Effector CD4-positive, alpha-beta T cell (primary cell): ENCODE data around the gene AGBL5.

Source experiments
- DNase-seq: peaks from one replicate; pipeline ENCODE4 v3.0.0-alpha.2; 2020
- total RNA-seq: gene quantifications from one replicate; lab custom pipeline; 2026; lab: John Stamatoyannopoulos, UW

The AGBL5 gene
- 9.9 reads per million, percentile 31 among the genes with 10 or more reads in this experiment for total RNA-seq

GRCh38 chr2:27050996-27051901 is at the start of gene AGBL5:
AGBL5 (plus strand) TSS chr2:27051668; CDS start chr2:27052959, 1,291 bp downstream.
- peak; percentile 97 for DNase-seq

DNA sequence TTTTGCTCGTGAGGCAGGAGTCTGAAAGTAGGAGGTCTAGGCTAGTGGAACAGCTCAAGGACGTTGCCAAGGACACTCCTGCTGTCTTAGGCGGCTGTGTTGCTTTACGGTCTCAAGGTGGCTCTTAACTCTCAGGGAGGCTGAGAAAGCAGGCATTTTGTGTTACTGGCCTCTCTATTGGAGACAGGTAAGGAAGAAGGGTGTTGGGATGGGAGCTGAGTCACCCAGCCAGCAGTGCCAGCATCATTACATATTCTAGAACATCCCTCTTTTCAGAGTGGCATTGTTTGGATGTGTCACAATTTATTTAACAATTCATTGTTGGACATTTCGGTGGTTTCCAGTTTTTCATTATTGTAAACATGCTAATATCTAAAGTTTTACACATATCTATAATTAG is 49.5 kb upstream of the AGBL5 start:
- no peak for DNase-seq

- no peak for DNase-seq
Measured at GRCh38 chr2:27003007-27003406, 48.5 kb upstream of the AGBL5 start.

DNA sequence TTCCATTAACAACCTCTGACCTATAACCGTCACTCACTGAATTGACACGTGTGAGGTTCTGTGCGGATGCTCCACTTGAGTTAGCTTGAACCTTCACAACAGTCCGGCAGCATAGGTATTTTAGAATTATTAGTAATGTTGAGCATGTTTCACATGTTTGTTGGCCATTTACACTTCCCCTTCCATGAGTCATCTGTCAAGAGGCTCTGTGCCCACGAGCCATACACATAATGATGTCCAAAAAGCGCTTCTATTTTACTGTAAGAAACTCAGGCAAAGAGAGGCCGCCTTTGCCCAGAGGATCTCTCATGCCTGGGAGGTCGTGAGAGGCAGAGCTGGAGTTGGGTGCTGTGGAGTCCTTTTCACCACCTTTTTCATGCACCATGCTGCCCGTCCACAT is 47.6 kb upstream of the AGBL5 start:
- no peak for DNase-seq

DNA sequence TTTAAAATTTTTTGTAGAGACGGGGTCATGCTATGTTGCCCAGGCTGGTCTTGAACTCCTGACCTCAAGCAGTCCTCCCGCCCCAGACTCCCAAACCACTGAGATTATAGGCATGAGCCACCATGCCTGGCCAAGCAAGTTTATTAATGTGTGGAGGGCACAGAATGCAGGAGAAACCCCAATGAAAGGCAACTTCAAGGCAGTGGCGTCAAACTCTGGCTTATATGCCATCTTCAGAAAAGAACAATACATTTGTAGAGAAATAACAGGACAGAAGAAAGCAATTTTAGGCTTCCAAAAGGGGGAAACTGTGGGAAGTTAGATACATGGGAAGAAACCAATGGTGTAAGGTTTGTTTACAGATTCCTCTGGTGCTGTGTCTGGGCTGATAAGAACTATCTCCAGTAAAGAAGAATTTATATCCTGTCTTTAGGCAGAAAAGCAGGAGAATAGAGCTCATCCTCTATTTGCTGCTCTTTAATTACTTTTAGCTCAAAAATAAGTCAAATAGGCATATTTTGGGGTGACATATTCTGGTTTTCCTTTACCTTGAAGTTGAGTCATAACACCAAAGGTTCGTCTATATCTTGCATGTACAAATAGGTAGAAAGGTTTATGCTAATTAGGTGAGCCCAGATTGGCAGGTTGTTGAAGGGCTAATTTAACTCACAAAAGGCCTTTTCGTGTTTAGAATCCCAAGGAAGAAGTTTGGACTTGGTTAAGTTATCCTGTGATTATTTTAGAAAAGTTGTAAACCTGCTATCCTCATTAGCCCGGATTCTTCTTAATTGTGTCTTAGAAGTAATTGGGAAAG is 44.7 kb upstream of the AGBL5 start:
- no peak for DNase-seq

- DNase-seq: no peak
Measured at GRCh38 chr2:27007416-27008374, 43.8 kb upstream of the AGBL5 start.

GRCh38 chr2:27008678-27009077 is 42.8 kb upstream of the AGBL5 start:
- DNase-seq: no peak

DNA sequence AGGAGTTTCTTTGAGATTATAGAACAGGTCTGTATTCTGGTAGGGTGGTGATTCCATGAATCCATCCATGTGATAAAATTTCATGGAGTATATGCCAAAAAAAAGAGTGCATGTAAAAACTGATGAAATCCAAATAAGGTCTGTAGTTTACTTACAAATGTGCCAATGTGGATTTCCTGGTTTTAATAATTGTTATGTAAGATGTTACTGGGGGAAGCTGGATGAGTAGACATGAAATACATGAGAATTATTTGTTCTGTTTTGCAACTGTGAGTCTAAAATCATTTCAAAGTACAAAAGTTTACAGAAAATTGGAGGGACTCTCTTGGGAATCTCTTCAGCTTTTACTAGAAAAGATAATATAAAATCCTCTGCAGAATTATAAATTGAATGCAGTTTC is 42.4 kb upstream of the AGBL5 start:
- DNase-seq: no peak

- DNase-seq: no peak
Measured at GRCh38 chr2:27009716-27010115, 41.8 kb upstream of the AGBL5 start.

DNA sequence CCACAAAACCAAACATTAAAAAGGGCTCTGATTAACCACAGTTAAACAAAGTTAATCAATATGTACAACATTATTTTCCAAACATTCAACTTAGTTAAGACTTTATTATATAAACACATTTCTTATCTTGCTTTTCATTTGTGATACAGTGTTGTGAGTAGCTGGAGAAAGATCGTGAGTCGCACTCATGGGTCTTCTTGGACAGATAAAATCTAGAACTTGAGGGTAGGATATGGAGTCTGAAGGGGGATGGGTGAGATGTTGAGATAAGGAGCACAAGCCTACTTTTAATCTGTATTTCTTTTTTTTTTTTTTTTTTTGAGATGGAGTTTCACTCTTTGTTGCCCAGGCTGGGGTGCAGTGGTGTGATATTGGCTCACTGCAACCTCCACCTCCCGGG is 41.3 kb upstream of the AGBL5 start:
- no peak for DNase-seq

DNA sequence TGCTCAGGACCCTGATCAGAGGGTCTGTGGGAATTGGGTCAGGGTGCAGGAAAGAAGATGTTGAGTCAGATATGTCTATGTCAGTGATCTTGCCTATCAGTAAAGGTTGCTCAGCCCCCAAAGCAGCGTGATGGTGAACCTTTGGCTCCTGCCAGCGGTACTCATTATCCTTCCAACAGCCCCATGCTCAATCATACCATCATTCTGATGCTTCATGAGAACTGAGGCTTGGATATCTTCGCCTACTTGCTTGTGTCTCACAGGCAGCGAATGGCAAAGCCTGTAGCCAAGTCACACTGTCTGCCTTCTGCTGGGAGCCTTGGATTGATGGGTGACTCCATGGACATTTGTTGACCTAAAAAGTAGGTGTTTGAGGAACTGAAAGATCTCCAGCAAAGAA is 37.7 kb upstream of the AGBL5 start:
- DNase-seq: no peak

GRCh38 chr2:27014771-27015433 is 36.6 kb upstream of the AGBL5 start:
- DNase-seq: no peak

DNA sequence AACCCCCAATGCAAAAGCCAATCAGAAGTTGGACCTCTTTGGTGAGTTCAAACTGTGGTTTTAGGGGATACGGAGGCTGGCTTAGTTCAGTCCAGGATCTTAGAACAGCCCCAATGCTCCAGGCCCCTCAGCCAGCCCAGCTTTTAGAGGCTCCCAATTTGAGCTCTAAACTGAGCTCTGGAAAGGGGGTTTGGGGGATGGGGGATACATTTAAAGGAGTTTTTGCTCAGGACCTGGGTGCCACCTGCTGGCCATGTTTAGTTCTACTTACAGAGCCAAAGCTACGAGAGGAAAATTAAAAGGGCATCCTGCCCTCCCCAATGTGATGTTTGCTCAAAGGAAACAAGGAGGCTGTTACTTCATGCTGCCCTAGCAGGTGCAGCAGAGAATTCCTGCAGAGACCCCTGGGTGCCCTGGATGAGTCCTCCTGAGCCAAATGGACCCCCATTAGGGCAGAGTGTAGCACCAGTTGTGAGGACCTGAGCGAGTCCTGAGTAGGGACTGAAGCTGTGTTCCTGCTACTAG is 34.6 kb upstream of the AGBL5 start:
- DNase-seq: peak; percentile 15

DNA sequence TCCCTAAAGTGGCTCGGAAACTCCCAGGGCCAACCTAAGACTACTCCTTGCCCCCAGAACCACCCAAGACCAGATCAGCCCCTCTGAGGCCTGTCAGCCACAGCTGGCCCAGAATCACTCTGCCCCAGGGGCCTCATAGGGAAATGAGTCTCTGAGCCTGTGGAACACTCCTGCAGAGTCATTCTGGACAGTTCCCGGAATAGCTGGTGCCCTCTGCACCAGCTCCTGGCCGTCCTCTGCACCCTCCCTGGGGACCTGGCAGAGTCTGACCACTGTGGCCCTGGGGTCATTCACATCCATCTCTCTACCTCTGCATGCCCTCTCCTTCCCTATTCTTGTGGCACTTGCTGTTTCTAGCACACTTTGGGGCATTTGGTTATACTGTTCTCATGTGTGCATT is 33.3 kb upstream of the AGBL5 start:
- no peak for DNase-seq

- DNase-seq: no peak
Measured at GRCh38 chr2:27019459-27019858, 32.0 kb upstream of the AGBL5 start.

GRCh38 chr2:27019931-27020855 is 31.3 kb upstream of the AGBL5 start:
- DNase-seq: no peak

DNA sequence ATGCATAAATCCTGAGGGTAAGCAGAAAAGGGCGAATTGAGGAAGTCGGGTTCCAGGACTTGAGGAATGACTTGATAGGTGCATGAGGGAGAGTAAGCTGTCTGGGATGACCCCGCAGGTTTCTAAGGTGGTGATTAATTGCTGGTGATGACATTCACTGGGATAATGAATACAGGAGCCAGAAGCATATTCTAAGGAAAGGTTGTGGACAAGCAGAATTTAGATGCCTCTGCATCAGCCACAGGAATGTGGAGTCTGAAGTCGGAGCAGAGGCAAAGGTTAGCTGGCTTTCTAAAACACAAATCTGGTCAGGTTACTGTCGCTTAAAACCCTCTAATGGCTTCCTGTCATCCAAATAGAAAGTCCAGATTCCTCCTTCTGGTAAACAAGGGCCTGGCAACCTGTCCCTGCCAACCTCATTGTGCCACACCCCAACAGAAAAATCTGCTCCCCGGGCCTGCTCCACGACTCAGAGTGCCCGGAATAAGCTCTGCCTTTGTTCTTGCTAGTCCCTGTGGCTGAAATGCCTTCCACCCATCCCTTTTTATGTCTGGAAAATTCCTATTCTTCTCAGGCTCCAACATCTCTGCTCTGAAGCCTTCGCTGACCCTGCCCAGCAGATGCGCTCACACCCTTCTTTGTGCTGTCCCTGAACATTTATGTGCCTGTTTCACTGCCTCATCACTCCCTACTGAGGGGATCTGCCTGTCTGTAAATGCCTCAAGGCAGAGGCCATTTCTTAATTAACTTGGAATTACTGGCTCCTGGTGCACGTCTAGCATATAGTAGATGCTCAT is 30.0 kb upstream of the AGBL5 start:
- no peak for DNase-seq

- DNase-seq: no peak
Measured at GRCh38 chr2:27023740-27024139, 27.7 kb upstream of the AGBL5 start.

- DNase-seq: no peak
Measured at GRCh38 chr2:27024188-27024587, 27.3 kb upstream of the AGBL5 start.

DNA sequence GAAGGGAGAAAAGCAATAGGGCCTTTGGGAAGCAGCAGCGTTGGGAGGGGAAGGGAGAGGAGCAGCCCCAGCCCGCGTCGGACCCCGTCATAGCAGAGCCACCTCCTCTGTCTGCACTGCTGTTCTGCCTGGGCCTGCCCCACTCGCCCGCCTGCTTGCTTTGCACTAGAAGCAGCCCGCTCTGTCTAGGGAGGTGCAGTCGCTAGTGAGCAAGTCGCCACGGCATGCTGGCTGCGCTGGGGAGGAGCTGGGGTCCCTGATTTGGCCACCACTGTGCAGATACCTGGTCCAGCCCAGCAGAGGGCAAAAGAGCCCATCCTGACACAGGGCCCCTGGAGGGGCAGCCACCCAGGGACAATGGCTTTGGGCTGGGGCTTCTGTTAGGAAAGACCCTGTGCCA is 26.7 kb upstream of the AGBL5 start:
- no peak for DNase-seq
